Adrenal gland (tissue), 12 donors: ENCODE measurements around the gene TGFBR3. TPM values are rescaled to one million over a fixed set of nuclear protein-coding genes. Genes with fewer than 3 reads are reported as not detected.
A peak's percentile ranks its signal among the peaks of the same experiment; 100 is the strongest.

Experiments used
- DNase-seq, 7 donors: peaks; one replicate each; pipeline ENCODE4 v3.0.0-alpha.2; 2019 to 2020
- H3K27ac ChIP-seq, 5 donors: fragments of 200-600 bp; sonication (generic) in 4 of 5; 1 replicate in 3 of 5; 2 replicates in 2 of 5; pipeline versions ENCODE4 v1.5.1 to v1.8.0; 2016 to 2020; ENCODE audit warnings: mild to moderate bottlenecking in 1 of 5
- H3K27me3 ChIP-seq: fragments of 200-600 bp; 2 replicates; pipeline ENCODE4 v1.8.0; 2021
- H3K36me3 ChIP-seq, 2 donors: fragments of 200-600 bp; replicated peaks in 1 of 2; 1 replicate in 1 of 2; 2 replicates in 1 of 2; pipeline versions ENCODE4 v1.5.1 to v1.8.0; 2018 to 2022
- H3K4me1 ChIP-seq, 2 donors: fragments of 200-600 bp; replicated peaks in 1 of 2; 1 replicate in 1 of 2; 2 replicates in 1 of 2; pipeline versions ENCODE4 v1.5.1 to v1.8.0; 2018 to 2021
- H3K4me3 ChIP-seq, 4 donors: fragments of 200-600 bp; sonication (generic) in 3 of 4; one replicate each; pipeline ENCODE4 v1.5.1; 2016 to 2018
- H3K9me3 ChIP-seq, 3 donors: fragments of 200-600 bp; sonication (generic) in 1 of 3; replicated peaks in 1 of 3; 1 replicate in 2 of 3; 2 replicates in 1 of 3; pipeline versions ENCODE4 v1.5.1 to v1.8.0; 2016 to 2021
- CTCF ChIP-seq, 6 experiments: fragments of 450-650 bp in 4 of 6; fragments of 200-600 bp in 2 of 6; sonication (generic) in 1 of 6; IDR thresholded peaks; 1 replicate in 5 of 6; 2 replicates in 1 of 6; pipeline versions ENCODE4 v1.5.1 to v1.8.0; 2016 to 2021; ENCODE audit warnings: antibody characterized with exemption in 6 of 6, mild to moderate bottlenecking in 2 of 6, moderate library complexity in 1 of 6
- POLR2A ChIP-seq, 2 donors: fragments of 450-650 bp; IDR thresholded peaks; one replicate each; pipeline ENCODE4 v1.6.1; 2017; ENCODE audit warnings: antibody characterized with exemption in 2 of 2, mild to moderate bottlenecking in 2 of 2, moderate library complexity in 1 of 2
- WGBS, 4 donors: extraction: QIAGEN DNeasy Blood & Tissue Kit in 2 of 4; methylation state at CpG; one replicate each; pipeline versions ENCODE4 v1.1.5 to v1.1.7; 2013 to 2017; 5-methylcytosine and 5-hydroxymethylcytosine counted together
- intact Hi-C, 2 donors: fragments of 100-400 bp; cut with DNase I; formaldehyde crosslinking; loops; one replicate each; pipeline versions ENCODE4 v1.14.1 to v1.15.0; 2022 to 2023
- polyA plus RNA-seq, 3 donors: library from polyadenylated mRNA; stranded (reverse); fragments of 200-250 nt in 2 of 3; fragments of 350-450 nt in 1 of 3; fragmentation: Illumina TruSeq in 1 of 3; extraction: RNeasy Lipid Tissue Mini Kit (QIAGEN cat#74804) in 1 of 3; gene quantifications; one replicate each; pipeline ENCODE4 v1.2.3, GENCODE V29; 2013 to 2014
- total RNA-seq, 9 donors: library from RNA; depleted of rRNA in 4 of 9; stranded (reverse); fragments of >200 nt in 4 of 9; fragments of 120-200 nt in 1 of 9; fragmentation: NEBNext Ultra II Directional in 1 of 9; extraction: Animal tissue kit (Norgen Biotek cat#: 25700) in 1 of 9; gene quantifications; one replicate each; pipeline versions ENCODE4 v1.1.0 to v1.2.4, GENCODE V29; 2013 to 2023
- donor health status: healthy with polysubstance abuse.
- donor health status: Bipolar disorder and iron deficiency.
- donor health status: DM: yes; HTN: yes; CAD: no.
- donor health status: DM: no; HTN: no; CAD: no.
- donor health status: DM: no; HTN: no; CAD: no.
- donor health status: DM: yes; HTN: yes; CAD: no.

TGFBR3 gene
- total and polyA plus RNA-seq, 12 donors, result 13.9 to 340 (median 148) TPM

GRCh38 chr1:91781901-91782622, 103.9 kb downstream of the TGFBR3 start:
- Histone ChIP-seq H3K4me1 (peaks cover 11 to 75% of the 10 kb centered on the region in 2 donors), H3K4me3 (no peak overlapping the region), H3K27me3 (no peaks in the 10 kb centered on the region), H3K36me3 (peaks cover 0 to 4% of the 10 kb centered on the region in 2 donors), H3K27ac (peak overlapping the region in 3 of 5 donors; percentile 11 to 41 (median 41)), H3K9me3 (no peaks in the 10 kb centered on the region)
- intact Hi-C loops, result no loop called here
- WGBS, 4 donors, result 75 to 89% (median 84%) methylated on average over 10 of the region's 10 CpGs
- TF ChIP-seq CTCF (IDR thresholded peaks at IDR 0.05) (no peak), POLR2A (IDR thresholded peaks at IDR 0.05) (no peak)
- DNase-seq, result no peak

GRCh38 chr1:91781371-91781825, 104.6 kb downstream of the TGFBR3 start:
- intact Hi-C loops, result no loop called here
- Histone ChIP-seq H3K4me1 (peaks cover 11 to 77% of the 10 kb centered on the region in 2 donors), H3K27ac (peak overlapping the region in 3 of 5 donors; percentile 35 to 63 (median 41)), H3K4me3 (no peak overlapping the region), H3K27me3 (no peaks in the 10 kb centered on the region), H3K36me3 (peaks cover 0 to 4% of the 10 kb centered on the region in 2 donors), H3K9me3 (no peaks in the 10 kb centered on the region)
- no peak for DNase-seq
- TF ChIP-seq POLR2A (IDR thresholded peaks at IDR 0.05) (no peak), CTCF (IDR thresholded peaks at IDR 0.05) (no peak)
- WGBS, 4 donors, result 37 to 49% (median 47%) methylated on average over 4 of the region's 4 CpGs

- Histone ChIP-seq H3K27ac (peak overlapping the region in 3 of 5 donors; percentile 16 to 68 (median 33)), H3K36me3 (peaks cover 0 to 4% of the 10 kb centered on the region in 2 donors), H3K4me3 (no peak overlapping the region), H3K9me3 (no peaks in the 10 kb centered on the region), H3K27me3 (no peaks in the 10 kb centered on the region), H3K4me1 (peaks cover 15 to 68% of the 10 kb centered on the region in 2 donors)
- DNase-seq, result no peak
- intact Hi-C loops, result no loop called here
- TF ChIP-seq POLR2A (IDR thresholded peaks at IDR 0.05) (no peak), CTCF (IDR thresholded peaks at IDR 0.05) (no peak)
- 58 to 73% (median 68%) methylated on average over 2 of the region's 2 CpGs for WGBS, 4 donors
Measured at GRCh38 chr1:91779548-91780021, 106.4 kb downstream of the TGFBR3 start.

- 70 to 83% (median 75%) methylated on average over 5 of the region's 5 CpGs for WGBS, 4 donors
- peaks cover 0 to 4% of the 10 kb centered on the region in 2 donors for H3K36me3 ChIP-seq
- H3K9me3 ChIP-seq, result no peaks in the 10 kb centered on the region
- intact Hi-C loops, result no loop called here
- no peaks in the 10 kb centered on the region for H3K27me3 ChIP-seq
- TF ChIP-seq POLR2A (IDR thresholded peaks at IDR 0.05) (no peak), CTCF (IDR thresholded peaks at IDR 0.05) (no peak)
- peak overlapping the region in 3 of 5 donors; percentile 16 to 68 (median 33) for H3K27ac ChIP-seq
- H3K4me3 ChIP-seq, result no peak overlapping the region
- peaks cover 15 to 62% of the 10 kb centered on the region in 2 donors for H3K4me1 ChIP-seq
- peak in 2 of 7 donors; percentile 32 to 43 for DNase-seq
Measured at GRCh38 chr1:91778964-91779363, 107.0 kb downstream of the TGFBR3 start.
